GM21825 (cell line): ENCODE measurements around the gene SDK1.

Experiments
- ATAC-seq: cut with Tn5 transposase; IDR thresholded peaks from one replicate; pipeline ENCODE4 v1.9.1; 2021; ENCODE audit warnings: mild to moderate bottlenecking, moderate library complexity; ENCODE audit not compliant: unreplicated experiment

SDK1 gene

GRCh38 chr7:3847336-3847735 is 546.3 kb downstream of the SDK1 start:
- no peak for ATAC-seq

GRCh38 chr7:3859431-3859830 is 558.4 kb downstream of the SDK1 start:
- no peak for ATAC-seq

GRCh38 chr7:3860932-3861331 is 559.9 kb downstream of the SDK1 start:
- no peak for ATAC-seq

- ATAC-seq = no peak
These were observed 560.3 kb downstream of the SDK1 start for GRCh38 chr7:3861386-3861785.

GRCh38 chr7:3861941-3862340 is 560.9 kb downstream of the SDK1 start:
- ATAC-seq = no peak

GRCh38 chr7:3862774-3863173 is 561.7 kb downstream of the SDK1 start:
- ATAC-seq = no peak

- ATAC-seq = no peak
These were observed 565.2 kb downstream of the SDK1 start for GRCh38 chr7:3866277-3866676.

- no peak for ATAC-seq
These were observed 566.8 kb downstream of the SDK1 start for GRCh38 chr7:3867863-3868262.

- no peak for ATAC-seq
These were observed 578.5 kb downstream of the SDK1 start for GRCh38 chr7:3879355-3880075.

GRCh38 chr7:3880228-3880987 is 579.4 kb downstream of the SDK1 start:
- no peak for ATAC-seq

- ATAC-seq = no peak
These were observed 581.7 kb downstream of the SDK1 start for GRCh38 chr7:3882782-3883181.

- no peak for ATAC-seq
These were observed 583.5 kb downstream of the SDK1 start for GRCh38 chr7:3884543-3884942.

- no peak for ATAC-seq
These were observed 586.1 kb downstream of the SDK1 start for GRCh38 chr7:3887096-3887690.

- ATAC-seq = no peak
These were observed 587.0 kb downstream of the SDK1 start for GRCh38 chr7:3888096-3888495.

GRCh38 chr7:3892157-3892556 is 591.1 kb downstream of the SDK1 start:
- no peak for ATAC-seq

- no peak for ATAC-seq
These were observed 591.6 kb downstream of the SDK1 start for GRCh38 chr7:3892686-3893085.

GRCh38 chr7:3893151-3893788 is 592.2 kb downstream of the SDK1 start:
- ATAC-seq = no peak

- no peak for ATAC-seq
These were observed 592.7 kb downstream of the SDK1 start for GRCh38 chr7:3893789-3894153.

- ATAC-seq = no peak
These were observed 594.5 kb downstream of the SDK1 start for GRCh38 chr7:3895341-3896116.

GRCh38 chr7:3896169-3896765 is 595.2 kb downstream of the SDK1 start:
- no peak for ATAC-seq
